ENCODE data around the gene MICALL2.

The MICALL2 gene

DNA sequence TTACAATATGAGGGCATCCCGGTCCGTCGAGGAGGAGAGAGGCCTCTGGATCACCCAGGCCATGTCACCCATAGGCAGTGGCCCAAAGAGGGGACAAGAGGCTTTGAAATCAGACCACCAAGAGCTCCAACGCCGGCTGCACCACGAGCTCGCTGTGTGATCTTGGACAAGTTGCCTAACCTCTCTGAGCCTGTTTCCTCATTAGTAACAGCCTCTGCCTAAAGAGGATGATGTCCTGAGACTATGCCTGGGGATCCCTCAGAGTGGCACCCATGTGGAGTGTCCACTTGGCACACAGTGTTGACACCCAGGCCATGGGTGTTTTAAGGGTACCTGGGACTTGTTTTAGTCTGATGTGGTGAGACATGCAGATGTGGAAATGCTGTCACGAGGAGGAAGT is 50.8 kb downstream of the MICALL2 start:
- no peak for DNase-seq (ENCODE audit: low read depth)
- TF ChIP-seq, protein P1, sequence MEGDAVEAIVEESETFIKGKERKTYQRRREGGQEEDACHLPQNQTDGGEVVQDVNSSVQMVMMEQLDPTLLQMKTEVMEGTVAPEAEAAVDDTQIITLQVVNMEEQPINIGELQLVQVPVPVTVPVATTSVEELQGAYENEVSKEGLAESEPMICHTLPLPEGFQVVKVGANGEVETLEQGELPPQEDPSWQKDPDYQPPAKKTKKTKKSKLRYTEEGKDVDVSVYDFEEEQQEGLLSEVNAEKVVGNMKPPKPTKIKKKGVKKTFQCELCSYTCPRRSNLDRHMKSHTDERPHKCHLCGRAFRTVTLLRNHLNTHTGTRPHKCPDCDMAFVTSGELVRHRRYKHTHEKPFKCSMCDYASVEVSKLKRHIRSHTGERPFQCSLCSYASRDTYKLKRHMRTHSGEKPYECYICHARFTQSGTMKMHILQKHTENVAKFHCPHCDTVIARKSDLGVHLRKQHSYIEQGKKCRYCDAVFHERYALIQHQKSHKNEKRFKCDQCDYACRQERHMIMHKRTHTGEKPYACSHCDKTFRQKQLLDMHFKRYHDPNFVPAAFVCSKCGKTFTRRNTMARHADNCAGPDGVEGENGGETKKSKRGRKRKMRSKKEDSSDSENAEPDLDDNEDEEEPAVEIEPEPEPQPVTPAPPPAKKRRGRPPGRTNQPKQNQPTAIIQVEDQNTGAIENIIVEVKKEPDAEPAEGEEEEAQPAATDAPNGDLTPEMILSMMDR (IDR thresholded peaks at IDR 0.05; ENCODE audit: insufficient read depth, low read depth, low read length, missing control alignments), result no peak
- no peak overlapping the region for H3K4me3 ChIP-seq (ENCODE audit: low read depth, low read length)

DNA sequence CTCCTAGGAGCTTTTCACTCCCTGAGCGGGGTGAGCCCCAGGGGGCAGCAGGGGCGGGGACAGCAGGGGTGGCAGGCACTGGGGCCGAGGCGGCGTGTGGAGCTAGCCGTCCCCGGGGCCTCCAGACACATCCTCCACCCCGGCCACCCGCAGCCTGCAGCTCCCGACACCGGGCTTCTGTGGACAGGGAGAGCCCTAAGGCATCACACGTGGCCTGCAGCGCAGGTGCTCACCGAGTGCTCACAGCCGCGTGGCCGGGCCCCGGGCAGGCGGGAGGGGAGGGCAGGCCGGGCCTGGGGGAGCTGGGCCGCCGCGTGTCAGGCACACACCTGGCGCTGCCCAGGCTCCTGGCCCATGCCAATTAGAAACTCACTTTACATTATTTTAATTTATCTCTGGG is 51.4 kb downstream of the MICALL2 start:
- DNase-seq (ENCODE audit: low read depth), result no peak
- no peak overlapping the region for H3K4me3 ChIP-seq (ENCODE audit: low read depth, low read length)
- TF ChIP-seq, protein P1 (IDR thresholded peaks at IDR 0.05; ENCODE audit: insufficient read depth, low read depth, low read length, missing control alignments), result no peak

DNA sequence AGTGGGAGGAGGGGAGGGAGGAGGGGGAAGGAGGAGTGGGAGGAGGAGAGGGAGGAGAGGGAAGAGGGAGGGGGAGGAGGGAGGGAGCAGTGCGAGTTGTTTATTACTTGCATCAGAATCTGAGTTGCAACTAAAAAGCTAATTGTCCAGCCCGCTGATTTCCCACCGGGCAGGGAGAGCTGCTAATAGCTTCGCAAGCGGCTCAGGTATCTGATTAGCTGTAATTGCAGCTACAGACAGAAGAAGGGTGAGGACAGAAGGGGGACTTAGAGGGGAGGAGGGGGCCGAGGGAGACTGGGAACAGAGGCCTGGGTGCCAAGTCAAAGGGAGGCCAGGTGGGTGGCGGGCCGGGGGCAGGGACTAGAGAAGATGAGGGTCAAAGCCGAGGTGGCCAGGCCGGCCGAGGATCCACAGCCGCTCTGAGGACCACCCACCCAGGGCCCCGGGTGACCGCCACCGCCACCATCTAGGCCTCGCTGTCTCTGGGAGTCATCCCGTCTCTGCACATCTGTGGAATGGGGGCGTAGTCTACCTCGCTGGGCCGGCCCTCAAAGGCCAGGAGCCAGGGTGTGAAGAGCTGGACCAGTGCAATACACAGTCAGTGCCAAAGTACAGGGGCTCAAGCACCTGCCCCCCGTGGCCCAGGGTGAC is 54.2 kb downstream of the MICALL2 start:
- no peak for DNase-seq (ENCODE audit: low read depth)
- TF ChIP-seq, protein P1 (IDR thresholded peaks at IDR 0.05; ENCODE audit: insufficient read depth, low read depth, low read length, missing control alignments), result no peak
- no peak overlapping the region for H3K4me3 ChIP-seq (ENCODE audit: low read depth, low read length)

DNA sequence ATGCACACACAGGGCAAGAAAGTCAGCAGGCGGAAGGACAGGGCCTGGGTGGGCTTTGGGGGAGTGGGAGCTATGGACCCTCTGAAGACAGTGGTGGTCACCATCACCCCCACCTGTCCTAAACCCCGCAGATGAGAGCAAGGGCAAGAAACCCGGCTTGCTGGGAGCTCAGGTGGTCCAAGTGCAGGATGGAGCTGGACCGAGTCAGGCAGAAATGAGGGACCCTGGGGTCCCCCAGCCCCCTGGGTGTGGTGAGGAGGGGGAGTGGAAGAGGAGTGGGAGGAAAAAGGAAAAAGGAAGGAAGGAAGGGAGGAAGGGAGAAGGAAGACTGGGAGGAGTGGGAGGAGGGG is 54.8 kb downstream of the MICALL2 start:
- H3K4me3 ChIP-seq (ENCODE audit: low read depth, low read length), result no peak overlapping the region
- TF ChIP-seq, protein P1 (IDR thresholded peaks at IDR 0.05; ENCODE audit: insufficient read depth, low read depth, low read length, missing control alignments), result no peak
- DNase-seq (ENCODE audit: low read depth), result no peak

DNA sequence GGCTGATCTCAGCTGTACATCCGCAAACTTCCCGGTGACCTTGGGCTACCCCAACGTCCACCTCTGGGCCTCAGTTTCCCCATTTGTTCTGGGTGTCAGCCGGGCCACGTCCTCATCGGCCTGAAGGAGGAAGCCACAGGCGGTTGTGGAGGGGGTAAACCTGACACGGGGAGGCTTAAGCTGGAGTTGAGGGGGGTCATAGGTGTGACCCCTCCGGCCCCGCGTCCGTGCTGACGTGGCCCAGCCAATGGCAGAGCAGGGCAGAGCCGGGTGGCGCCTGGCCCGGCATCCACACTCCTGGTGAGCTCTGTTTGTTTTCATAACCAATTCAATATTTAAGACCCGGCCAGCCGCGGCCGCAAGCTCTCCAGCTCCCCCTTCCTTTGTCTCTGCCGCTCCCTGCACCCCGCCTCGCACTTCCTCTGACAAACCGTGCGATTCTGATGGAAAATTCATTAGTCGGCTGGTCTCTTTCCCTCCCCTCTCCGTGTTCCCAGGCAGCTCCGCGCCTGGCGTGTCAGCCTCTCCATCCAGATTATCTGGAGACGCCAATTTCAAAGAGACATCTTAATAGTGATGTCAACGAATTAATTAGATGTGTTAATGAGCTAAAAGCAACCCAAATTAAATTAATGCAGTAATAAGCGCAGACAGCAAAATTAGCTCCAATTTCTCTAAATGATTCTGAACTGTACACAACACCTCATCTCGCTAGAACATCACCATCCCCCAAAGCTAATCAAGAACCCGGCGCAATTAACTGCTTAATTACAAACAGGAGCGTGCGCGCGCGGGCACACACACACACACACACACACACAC is 55.4 kb downstream of the MICALL2 start:
- no peak overlapping the region for H3K4me3 ChIP-seq (ENCODE audit: low read depth, low read length)
- TF ChIP-seq, protein P1 (IDR thresholded peaks at IDR 0.05; ENCODE audit: insufficient read depth, low read depth, low read length, missing control alignments), result no peak
- no peak for DNase-seq (ENCODE audit: low read depth)

DNA sequence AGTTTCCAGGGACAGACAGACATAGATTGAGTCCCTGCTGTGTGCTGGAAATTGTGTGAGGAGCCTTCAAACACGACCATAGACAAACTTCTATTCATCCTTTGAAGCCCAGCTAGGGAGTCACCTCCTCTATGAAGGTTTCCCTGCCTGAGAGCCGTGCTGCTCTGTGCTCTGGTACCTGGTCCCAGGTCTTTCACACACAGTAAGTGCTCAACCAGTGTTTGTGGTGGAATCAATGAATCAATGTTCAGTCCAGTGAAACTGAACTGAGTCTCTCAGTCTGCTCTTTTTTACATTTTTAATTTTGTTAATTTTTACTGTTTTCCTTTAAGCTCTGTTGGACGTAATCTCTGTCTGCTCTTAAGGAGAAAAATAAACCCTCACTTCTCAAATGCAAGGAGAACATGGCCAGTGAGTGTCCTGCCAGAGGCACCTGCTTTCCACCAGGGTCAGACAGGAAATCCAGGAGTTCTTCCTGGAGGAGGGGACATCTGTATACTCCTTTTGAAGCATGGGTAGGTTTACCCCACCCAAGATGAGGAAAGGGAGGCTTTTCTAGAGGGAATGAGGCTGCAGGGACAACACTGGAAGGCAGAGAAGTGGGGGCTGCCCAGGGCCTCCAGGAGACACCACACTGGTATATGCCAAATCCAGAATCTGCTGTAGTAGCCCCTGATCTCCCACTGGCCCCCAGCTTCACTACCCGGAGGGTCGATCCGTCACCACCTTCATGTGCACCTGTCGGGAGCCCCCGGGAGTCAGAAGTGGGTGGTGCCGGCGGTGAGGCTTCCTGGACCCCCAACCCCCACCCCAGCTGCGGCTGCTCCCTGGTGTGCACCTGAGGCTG is 56.3 kb downstream of the MICALL2 start:
- TF ChIP-seq, protein P1 (IDR thresholded peaks at IDR 0.05; ENCODE audit: insufficient read depth, low read depth, low read length, missing control alignments), result no peak
- no peak for DNase-seq (ENCODE audit: low read depth)
- H3K4me3 ChIP-seq (ENCODE audit: low read depth, low read length), result no peak overlapping the region

Data from GM12865 (cell line).